Stimulated activated CD8-positive, alpha-beta memory T cell treated with anti-CD3 and anti-CD28 coated beads, Interleukin-2, amount 100 ng/mL, for 1 hour (primary cell): Measurements from ENCODE around the gene ENPP7.
A peak's percentile ranks its signal among the peaks of the same experiment; 100 is the strongest.

Experiments
- DNase-seq, 2 donors: peaks; one replicate each; pipeline ENCODE4 v3.0.0-alpha.2; 2020; ENCODE audit warnings: low read depth in 2 of 2

The ENPP7 gene

GRCh38 chr17:79702550-79703236, 28.1 kb upstream of the ENPP7 start:
- DNase-seq, result no peak

GRCh38 chr17:79704691-79705090, 26.1 kb upstream of the ENPP7 start:
- no peak for DNase-seq

- no peak for DNase-seq
These were observed 25.1 kb upstream of the ENPP7 start for GRCh38 chr17:79705674-79706073.

DNA sequence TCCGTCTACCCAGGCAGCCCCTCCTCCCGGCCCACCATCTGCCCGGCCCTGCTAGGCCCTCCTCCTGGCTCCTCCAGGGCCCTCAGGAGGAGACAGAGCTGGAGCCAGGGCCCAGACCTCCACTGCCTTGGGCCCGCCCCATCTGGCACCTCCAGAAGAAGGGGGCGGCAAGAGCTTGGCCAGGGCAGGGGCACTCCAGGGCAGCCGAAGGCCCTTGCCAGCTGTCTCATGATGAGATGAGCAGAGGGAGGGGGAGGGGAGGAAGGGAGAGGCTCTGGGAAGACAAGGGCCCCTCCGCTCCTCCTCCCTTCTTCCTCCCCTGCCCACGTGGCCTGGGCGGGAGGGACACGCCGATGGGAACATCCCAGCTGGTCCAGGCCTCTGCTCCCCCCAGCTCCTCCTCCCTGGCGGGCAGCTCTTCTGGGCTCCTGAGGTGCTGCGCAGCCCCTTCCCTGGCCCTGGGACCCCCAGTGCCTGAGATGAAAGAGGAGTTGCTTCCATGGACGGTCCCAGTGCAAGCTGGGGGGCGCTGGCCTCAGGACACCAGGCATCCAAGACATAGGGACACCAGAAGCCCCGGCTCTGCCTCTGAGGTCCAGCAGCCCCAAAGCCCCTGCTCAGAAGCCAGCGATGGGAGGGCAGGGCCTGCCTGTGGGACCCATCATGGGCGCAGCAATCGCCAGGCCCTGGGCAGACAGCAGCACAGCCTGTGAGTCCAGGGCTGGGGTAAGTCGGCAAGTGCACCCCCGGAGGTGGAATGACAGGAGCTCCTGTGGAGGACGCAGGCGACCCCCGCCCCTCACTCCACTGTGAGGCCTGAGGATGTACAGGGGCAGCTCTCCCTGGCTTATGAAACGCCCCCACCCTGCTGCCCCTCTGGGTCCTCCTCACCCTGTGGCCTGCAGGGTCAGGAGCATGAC, 23.6 kb upstream of the ENPP7 start:
- no peak for DNase-seq

DNA sequence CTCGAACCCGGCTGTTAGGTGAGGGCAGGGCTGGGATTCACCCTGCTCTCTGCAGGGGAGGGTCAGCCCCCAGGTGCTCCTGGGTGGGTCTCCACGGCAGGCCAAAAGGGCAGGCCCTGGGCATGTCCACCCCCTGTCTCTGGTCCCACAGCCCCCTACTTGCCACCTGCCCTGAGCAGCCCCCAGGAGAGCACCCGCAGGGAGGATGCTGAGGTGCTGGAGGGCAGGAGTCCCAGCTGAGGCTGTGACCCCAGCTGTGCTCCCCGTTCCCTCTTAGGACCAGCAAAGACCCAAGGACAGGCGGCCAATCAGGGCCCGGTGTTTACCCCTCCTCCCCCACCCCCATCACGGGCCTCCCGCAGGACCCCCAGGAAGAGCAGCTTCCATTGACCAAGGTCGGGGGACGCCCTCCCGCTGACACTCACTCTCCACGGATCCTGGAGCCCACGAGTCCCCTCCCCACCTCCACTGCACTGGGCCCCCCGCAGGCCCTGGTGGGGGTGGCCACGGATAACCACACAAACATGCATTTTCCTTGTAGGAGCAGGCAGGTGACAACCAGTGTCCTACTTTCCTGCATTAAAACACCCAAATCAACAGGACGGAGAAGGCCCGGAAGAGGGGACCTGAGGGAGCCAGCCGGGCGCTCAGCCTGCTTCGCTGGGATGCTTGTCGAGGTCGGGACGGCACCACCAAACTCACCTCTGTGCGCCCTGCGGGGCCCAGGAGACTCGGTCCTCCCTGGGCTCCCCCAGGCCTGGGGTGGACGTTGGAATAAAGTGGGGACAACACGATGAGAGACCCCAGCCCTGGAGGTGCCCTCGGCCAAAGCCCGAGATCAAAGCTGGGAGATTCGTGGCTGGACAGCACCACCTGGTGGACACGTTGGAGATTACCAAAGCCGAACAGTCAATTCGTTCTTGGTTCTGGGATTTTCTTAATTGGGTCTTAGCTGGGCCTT, 22.5 kb upstream of the ENPP7 start:
- peak; percentile 27 to 31 for DNase-seq

- DNase-seq, result no peak
These were observed 18.9 kb upstream of the ENPP7 start for GRCh38 chr17:79711715-79712305.

GRCh38 chr17:79713391-79713790, 17.4 kb upstream of the ENPP7 start:
- DNase-seq, result no peak

DNA sequence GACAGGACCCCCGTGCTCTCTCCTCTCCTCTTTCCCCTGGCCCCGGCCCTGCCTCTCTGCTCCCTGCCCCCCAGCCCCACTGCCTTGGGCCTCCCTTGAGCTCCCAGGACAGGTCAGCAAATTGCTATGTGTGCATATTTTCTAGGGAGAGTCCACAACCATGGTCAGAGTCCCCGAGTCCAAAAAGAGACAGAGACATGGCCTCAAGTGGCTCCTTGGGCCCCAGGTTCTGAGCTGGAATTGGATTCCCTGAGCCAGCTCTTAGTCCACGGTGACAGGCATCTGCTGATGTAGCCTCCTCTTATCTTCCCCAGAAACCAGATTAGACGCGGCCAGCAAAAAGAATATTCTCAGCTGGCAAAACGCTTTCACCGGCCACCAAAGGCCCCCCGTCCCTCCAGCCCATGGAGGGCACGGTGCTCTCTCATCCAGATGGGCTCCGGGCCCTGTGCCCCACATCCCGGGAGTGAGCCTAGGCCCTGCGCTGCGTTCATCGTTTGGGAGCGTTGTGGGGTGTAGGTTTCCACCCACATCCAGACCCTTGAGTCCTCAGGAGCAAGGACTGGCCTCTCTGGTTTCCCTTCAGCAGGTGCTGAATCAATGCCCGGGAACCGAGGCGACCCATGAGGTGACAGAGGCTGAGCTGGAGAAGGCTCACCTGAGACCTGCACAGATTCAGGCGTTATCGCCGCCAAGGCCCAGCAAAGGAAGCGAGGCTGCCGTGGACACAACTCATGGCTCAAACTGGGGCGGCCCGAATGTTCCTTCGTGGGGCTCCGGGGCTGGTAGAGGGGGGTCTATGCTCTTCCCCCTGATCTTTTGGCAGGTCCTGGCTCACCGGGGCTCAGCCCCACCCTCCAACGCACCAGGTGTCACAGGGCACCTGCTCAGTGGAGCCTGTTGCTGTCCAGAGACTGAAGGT, 16.3 kb upstream of the ENPP7 start:
- no peak for DNase-seq

- DNase-seq, result no peak
These were observed 15.4 kb upstream of the ENPP7 start for GRCh38 chr17:79715098-79715942.

DNA sequence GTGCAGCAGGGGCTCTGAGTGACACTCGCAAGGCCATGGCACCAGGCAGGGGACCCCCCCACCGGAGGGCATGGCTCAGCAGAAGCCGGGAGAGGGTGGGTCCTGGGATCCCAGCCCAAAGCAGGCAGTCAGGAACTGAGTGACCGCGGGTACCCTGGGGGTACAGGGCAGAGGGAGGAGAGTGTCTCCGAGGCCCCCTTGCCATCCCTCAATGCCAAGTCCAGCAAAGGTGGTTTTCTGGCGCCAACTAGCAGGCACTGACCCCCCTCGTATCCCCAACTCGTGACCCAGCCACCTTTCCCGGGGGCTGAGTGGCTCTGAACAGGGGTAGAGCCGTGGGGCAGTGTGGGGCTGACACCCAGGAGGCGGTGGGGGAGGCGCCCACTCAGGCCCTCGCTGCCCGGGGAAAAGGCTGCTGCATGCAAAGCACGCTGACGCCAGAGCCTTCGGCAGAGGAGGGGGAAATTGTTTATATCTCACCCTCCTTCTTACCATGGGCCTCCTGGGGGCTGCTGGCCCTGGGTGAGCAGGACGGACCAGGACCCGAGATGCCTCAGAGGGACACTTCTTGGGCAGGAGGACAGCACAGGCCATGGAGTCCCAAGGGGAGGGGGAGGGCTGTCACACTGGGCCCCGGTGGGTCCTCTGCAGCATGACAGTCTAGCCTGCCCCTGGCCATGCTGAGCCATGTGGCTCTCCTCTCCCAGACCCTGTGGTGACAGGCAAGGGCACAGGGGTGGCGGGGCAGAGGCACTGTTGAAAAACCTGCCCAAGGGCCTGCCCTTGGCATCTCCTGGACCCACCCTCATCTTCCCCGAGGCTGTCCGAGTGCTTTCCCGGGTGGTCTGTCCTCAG, 14.6 kb upstream of the ENPP7 start:
- no peak for DNase-seq

- DNase-seq, result no peak
These were observed 9.9 kb upstream of the ENPP7 start for GRCh38 chr17:79720705-79721292.

DNA sequence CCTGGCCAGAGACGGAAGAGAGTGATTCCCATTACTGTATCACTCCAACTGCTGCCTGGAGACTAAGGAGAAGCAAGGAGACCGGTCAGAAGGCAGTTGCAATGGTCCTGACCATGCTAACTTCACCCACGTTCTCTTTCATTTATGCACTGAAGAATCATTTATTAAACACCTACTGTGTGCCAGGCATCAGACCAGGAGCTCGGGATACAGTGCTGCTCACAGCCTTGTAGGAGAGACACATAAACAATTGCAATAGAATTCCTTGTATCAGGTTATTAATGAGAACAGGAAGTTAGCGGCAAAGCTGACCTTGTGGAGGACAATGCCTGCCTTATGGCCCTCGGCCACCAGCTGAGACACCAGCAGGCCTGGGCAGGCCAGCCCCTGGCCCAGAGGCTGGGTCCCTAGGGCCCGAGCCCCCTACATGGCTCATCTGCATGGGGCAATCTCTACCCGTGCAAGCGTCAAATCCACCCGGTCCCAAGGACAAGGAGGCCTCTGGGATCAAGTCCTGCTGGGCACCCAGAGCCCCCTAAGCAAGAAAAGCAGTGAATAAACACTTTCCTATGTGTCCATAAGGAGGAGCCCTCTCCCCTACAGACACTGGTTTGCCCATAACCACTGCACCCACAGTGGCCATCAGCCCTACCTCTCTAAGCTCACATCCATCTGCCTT, 8.6 kb upstream of the ENPP7 start:
- DNase-seq, result no peak

- DNase-seq, result no peak
These were observed 8.0 kb upstream of the ENPP7 start for GRCh38 chr17:79722787-79723186.

DNA sequence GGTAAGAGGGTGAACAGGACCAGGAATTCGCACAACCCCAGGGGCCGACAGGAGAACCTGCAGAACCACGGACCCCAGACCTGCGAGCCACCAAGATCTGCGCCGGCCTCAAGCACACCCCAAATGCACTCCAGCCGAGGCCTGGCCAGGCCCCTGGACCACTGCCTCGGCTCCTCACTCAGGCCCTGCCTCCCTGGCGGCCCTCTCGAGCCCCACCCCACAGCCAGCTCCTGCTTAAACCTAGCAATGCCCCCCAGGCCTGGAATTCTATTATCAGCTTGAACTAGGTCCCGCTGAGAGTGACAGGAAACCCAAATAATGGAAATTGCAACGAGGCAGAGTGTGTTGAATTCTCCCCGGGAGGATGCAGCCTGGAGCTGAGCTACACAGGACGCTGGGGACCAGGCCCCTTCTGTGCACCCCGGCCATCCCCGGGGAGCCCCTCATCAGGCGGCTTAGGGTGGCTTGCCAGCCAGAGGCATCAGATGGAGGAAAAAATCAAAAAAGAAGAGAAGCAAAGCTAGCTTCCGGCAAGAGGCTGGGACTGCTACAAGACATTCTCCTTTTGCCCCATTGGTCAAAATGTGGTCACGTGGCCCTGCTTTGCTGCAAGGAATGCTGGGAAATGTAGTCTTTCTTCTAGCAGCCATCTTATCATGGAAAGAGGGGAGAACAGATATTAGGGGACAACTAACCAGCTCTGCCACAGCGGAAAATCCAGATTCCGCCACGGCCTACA, 2.4 kb upstream of the ENPP7 start:
- DNase-seq, result peak; percentile 33 to 68

DNA sequence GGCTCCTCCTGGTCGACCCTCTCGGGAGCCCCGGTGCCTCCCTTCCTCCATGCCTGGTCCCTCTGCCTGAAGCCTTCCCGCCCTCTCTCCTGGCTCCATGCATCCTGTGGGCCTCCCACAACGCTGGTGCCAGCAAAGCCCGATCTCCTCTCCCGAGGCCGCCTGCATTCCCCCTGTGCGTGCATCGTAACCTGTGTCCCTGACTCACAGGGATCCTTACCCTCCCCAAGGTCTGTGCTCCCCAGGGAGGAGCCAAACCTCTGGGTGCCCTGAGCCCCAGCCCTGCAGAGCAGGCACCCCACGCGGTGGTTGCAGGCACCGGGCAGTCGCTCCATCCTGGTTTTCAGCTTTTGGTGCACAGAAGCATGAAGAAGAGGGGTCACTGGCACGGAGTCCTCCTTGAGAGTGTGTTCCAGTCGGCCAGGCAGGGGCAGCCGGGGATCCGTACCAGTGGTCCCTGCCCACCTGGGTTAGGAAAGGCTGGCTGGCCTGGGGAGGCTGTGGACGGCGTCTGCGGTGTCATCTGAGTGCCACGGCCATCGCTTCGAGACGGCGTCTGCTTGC, 1.8 kb upstream of the ENPP7 start:
- DNase-seq, result no peak

DNA sequence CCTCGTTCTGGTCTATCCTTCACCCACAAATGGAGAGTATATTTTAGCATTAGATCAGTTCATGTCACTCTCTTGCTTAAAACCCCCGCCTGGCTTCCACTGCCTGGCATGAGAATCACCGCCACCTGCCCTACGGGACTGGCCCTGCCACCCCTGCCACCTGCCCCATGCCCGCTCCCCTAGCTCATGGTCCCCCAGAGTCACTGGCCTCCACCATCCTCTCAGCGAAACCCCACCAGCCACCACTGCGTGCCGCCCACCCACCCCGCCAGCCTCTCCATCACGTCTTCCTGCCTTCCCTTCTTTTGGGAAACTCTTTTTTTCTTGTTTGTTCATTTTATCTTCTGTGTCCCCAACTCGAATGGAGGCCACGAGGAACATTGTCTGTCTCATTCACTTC, 982 bp upstream of the ENPP7 start:
- DNase-seq, result no peak

DNA sequence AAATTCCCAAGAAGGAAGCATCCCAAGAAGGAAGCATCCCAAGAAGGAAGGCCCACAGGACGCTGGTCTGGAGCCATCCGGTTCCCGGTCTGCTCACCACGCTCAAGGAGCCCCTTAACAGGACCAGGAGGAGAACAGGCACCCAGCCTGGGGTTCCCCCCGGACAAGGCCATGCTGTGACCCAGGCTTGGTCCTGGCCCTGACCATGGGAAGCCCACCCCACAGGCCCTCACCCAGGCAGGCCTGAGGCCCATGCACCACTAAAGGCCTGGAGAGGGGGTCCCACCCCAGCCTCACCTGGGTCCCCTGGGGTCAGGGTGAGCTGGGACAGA, 340 bp upstream of the ENPP7 start:
- no peak for DNase-seq
